ENCODE results near the gene SPAG16.

Gene SPAG16

GRCh38 chr2:213763963-213764362 is 479.7 kb downstream of the SPAG16 start:
- H2AFZ ChIP-seq (ENCODE audit: low read length): no peak overlapping the region
- H3K4me3 ChIP-seq (ENCODE audit: low read length, poor library complexity, severe bottlenecking): no peak overlapping the region
- no peak overlapping the region for H3K9ac ChIP-seq (ENCODE audit: low read depth, low read length, poor library complexity, severe bottlenecking)
- no peaks in the 10 kb centered on the region for H3K79me2 ChIP-seq (ENCODE audit: insufficient read depth, low read length)
- TF ChIP-seq CTCF (conservative IDR thresholded peaks at IDR 0.05; ENCODE audit: low read length) (no peak), EZH2phosphoT487 (IDR thresholded peaks at IDR 0.05; ENCODE audit: borderline replicate concordance) (no peak)
- no peaks in the 10 kb centered on the region for H3K4me1 ChIP-seq (ENCODE audit: insufficient read depth, low read length, poor library complexity, severe bottlenecking)
- H3K9me3 ChIP-seq (ENCODE audit: insufficient read depth, low read depth, low read length): no peaks in the 10 kb centered on the region
- H3F3A ChIP-seq (ENCODE audit: low read depth): no peaks in the 10 kb centered on the region
- H3K27me3 ChIP-seq (ENCODE audit: insufficient read depth, low read length, poor library complexity, severe bottlenecking): no peaks in the 10 kb centered on the region
- no peaks in the 10 kb centered on the region for H3K9me2 ChIP-seq (replicated peaks; ENCODE audit: low read depth, low read length)
- no peaks in the 10 kb centered on the region for H4K20me1 ChIP-seq (ENCODE audit: insufficient read depth, low read length, poor library complexity, severe bottlenecking)
- H3K4me2 ChIP-seq (ENCODE audit: low read depth, low read length, poor library complexity, severe bottlenecking): no peak overlapping the region
- H3K36me3 ChIP-seq (ENCODE audit: insufficient read depth, low read length): no peaks in the 10 kb centered on the region

- H2AFZ ChIP-seq (ENCODE audit: low read length): no peak overlapping the region
- H3K9ac ChIP-seq (ENCODE audit: low read depth, low read length, poor library complexity, severe bottlenecking): no peak overlapping the region
- no peaks in the 10 kb centered on the region for H3K9me3 ChIP-seq (ENCODE audit: insufficient read depth, low read depth, low read length)
- H3K27me3 ChIP-seq (ENCODE audit: insufficient read depth, low read length, poor library complexity, severe bottlenecking): no peaks in the 10 kb centered on the region
- H3K79me2 ChIP-seq (ENCODE audit: insufficient read depth, low read length): no peaks in the 10 kb centered on the region
- H3K4me2 ChIP-seq (ENCODE audit: low read depth, low read length, poor library complexity, severe bottlenecking): no peak overlapping the region
- H3F3A ChIP-seq (ENCODE audit: low read depth): no peaks in the 10 kb centered on the region
- no peaks in the 10 kb centered on the region for H3K4me1 ChIP-seq (ENCODE audit: insufficient read depth, low read length, poor library complexity, severe bottlenecking)
- H3K9me2 ChIP-seq (replicated peaks; ENCODE audit: low read depth, low read length): no peaks in the 10 kb centered on the region
- TF ChIP-seq EZH2phosphoT487 (IDR thresholded peaks at IDR 0.05; ENCODE audit: borderline replicate concordance) (no peak), CTCF (conservative IDR thresholded peaks at IDR 0.05; ENCODE audit: low read length) (no peak)
- H3K4me3 ChIP-seq (ENCODE audit: low read length, poor library complexity, severe bottlenecking): no peak overlapping the region
- H4K20me1 ChIP-seq (ENCODE audit: insufficient read depth, low read length, poor library complexity, severe bottlenecking): no peaks in the 10 kb centered on the region
- H3K36me3 ChIP-seq (ENCODE audit: insufficient read depth, low read length): no peaks in the 10 kb centered on the region
Measured at GRCh38 chr2:213764849-213765248, 480.6 kb downstream of the SPAG16 start.

- Histone ChIP-seq H3K9me3 (ENCODE audit: insufficient read depth, low read depth, low read length) (no peaks in the 10 kb centered on the region), H3K4me2 (ENCODE audit: low read depth, low read length, poor library complexity, severe bottlenecking) (peak overlapping the region; percentile 17), H3K4me3 (ENCODE audit: low read length, poor library complexity, severe bottlenecking) (no peak overlapping the region), H3K79me2 (ENCODE audit: insufficient read depth, low read length) (no peaks in the 10 kb centered on the region), H3K4me1 (ENCODE audit: insufficient read depth, low read length, poor library complexity, severe bottlenecking) (no peaks in the 10 kb centered on the region), H3K27me3 (ENCODE audit: insufficient read depth, low read length, poor library complexity, severe bottlenecking) (no peaks in the 10 kb centered on the region), H3F3A (ENCODE audit: low read depth) (no peaks in the 10 kb centered on the region), H3K36me3 (ENCODE audit: insufficient read depth, low read length) (no peaks in the 10 kb centered on the region), H4K20me1 (ENCODE audit: insufficient read depth, low read length, poor library complexity, severe bottlenecking) (no peaks in the 10 kb centered on the region), H2AFZ (ENCODE audit: low read length) (no peak overlapping the region), H3K9ac (ENCODE audit: low read depth, low read length, poor library complexity, severe bottlenecking) (no peak overlapping the region), H3K9me2 (replicated peaks; ENCODE audit: low read depth, low read length) (no peaks in the 10 kb centered on the region)
- TF ChIP-seq EZH2phosphoT487 (IDR thresholded peaks at IDR 0.05; ENCODE audit: borderline replicate concordance) (no peak), CTCF (conservative IDR thresholded peaks at IDR 0.05; ENCODE audit: low read length) (no peak)
Measured at GRCh38 chr2:213766062-213766461, 481.8 kb downstream of the SPAG16 start.
